Natural killer cell treated with Interleukin-12 subunit alpha and Interleukin-12 subunit beta and Interleukin-15 and Interleukin-18, amount 100 ng/mL, for 72 hours (primary cell): Measurements from ENCODE around the gene ARHGEF25. TPM values are rescaled to one million over a fixed set of nuclear protein-coding genes. Genes with fewer than 3 reads are reported as not detected.

Experiments
- ATAC-seq, 2 donors: fragments of 150-1000 bp; cut with Tn5 transposase in 1 of 2; sonication (Bioruptor Pico), chemical (Tn5 transposase) in 1 of 2; 2 replicates each; pipeline ENCODE4 v1.10.0; 2021
- DNase-seq: peaks from one replicate; pipeline ENCODE4 v3.0.0; 2022; ENCODE audit warnings: low spot score
- H3K27ac Mint-ChIP-seq, 2 donors: 1 replicate in 1 of 2; 2 replicates in 1 of 2; pipeline ENCODE4 v1.8.0; 2022; ENCODE audit warnings: mixed read lengths in 2 of 2, mild to moderate bottlenecking in 1 of 2, moderate library complexity in 1 of 2
- H3K27me3 Mint-ChIP-seq, 2 donors: 1 replicate in 1 of 2; 2 replicates in 1 of 2; pipeline ENCODE4 v1.8.0; 2022; ENCODE audit warnings: mixed read lengths in 2 of 2
- H3K36me3 Mint-ChIP-seq: one replicate; pipeline ENCODE4 v1.8.0; 2022; ENCODE audit warnings: mixed read lengths
- H3K4me1 Mint-ChIP-seq, 2 donors: 1 replicate in 1 of 2; 2 replicates in 1 of 2; pipeline ENCODE4 v1.8.0; 2022; ENCODE audit warnings: low read depth in 2 of 2, mixed read lengths in 2 of 2, mild to moderate bottlenecking in 1 of 2
- H3K4me3 Mint-ChIP-seq: one replicate; pipeline ENCODE4 v1.8.0; 2022; ENCODE audit warnings: mixed read lengths
- H3K9me3 Mint-ChIP-seq: 2 replicates; pipeline ENCODE4 v1.8.0; 2022; ENCODE audit warnings: mixed read lengths
- total RNA-seq, 2 donors: library from RNA; stranded (reverse); gene quantifications; one replicate each; pipeline ENCODE4 v1.2.3, GENCODE V29; 2022

ARHGEF25 gene
- total RNA-seq, 2 donors from 2014 or later = 0.52 to 4.0 TPM

DNA sequence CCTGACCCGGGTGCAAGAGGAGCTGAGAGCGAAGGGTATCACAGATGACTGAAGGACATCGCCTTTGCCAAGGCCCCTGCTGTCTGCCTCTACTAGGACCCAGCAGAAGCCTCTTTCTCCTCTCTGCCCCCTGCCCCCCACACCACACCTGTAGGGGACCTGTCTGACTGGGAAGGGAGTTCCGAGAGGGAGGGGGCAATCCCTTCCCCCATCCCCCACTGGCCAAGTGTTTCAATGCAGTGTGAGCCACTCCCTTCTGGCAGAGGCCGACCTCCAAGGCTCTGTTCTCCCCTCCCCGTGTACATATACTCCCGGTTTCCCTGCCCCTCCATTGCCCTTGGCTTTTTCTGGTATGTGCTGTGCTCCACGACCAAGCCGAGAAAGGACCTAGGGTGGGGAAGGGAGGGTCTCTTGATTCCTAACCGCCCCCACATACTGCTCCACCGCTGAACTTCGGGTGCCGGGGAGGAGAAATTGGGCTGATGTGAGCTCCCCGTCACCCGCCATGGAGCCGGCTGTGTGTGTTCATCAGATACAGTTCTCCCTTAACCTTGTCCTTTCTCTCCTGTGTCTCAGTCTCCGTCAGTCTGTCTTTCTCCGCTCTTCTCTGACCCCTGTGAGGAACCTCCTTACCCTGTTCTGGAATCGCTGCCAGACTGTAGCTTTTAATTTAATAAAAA, 2.0 kb upstream of the ARHGEF25 start:
- no peak overlapping the region for H3K27ac Mint-ChIP-seq
- H3K4me1 Mint-ChIP-seq = peaks cover 8 to 16% of the 10 kb centered on the region in 2 donors
- H3K27me3 Mint-ChIP-seq = no peaks in the 10 kb centered on the region
- DNase-seq (no peak), ATAC-seq (no peak)
- H3K36me3 Mint-ChIP-seq = no peaks in the 10 kb centered on the region
- H3K4me3 Mint-ChIP-seq = no peak overlapping the region
- no peaks in the 10 kb centered on the region for H3K9me3 Mint-ChIP-seq

GRCh38 chr12:57609781-57610553, 1.3 kb upstream of the ARHGEF25 start:
- no peak for DNase-seq
- peak overlapping the region in 1 of 2 donors; percentile 54 for H3K27ac Mint-ChIP-seq
- no peaks in the 10 kb centered on the region for H3K9me3 Mint-ChIP-seq
- H3K4me3 Mint-ChIP-seq = peak overlapping the region; percentile 54
- H3K27me3 Mint-ChIP-seq = no peaks in the 10 kb centered on the region
- H3K36me3 Mint-ChIP-seq = no peaks in the 10 kb centered on the region
- peaks cover 8 to 12% of the 10 kb centered on the region in 2 donors for H3K4me1 Mint-ChIP-seq
- no peak for ATAC-seq

DNA sequence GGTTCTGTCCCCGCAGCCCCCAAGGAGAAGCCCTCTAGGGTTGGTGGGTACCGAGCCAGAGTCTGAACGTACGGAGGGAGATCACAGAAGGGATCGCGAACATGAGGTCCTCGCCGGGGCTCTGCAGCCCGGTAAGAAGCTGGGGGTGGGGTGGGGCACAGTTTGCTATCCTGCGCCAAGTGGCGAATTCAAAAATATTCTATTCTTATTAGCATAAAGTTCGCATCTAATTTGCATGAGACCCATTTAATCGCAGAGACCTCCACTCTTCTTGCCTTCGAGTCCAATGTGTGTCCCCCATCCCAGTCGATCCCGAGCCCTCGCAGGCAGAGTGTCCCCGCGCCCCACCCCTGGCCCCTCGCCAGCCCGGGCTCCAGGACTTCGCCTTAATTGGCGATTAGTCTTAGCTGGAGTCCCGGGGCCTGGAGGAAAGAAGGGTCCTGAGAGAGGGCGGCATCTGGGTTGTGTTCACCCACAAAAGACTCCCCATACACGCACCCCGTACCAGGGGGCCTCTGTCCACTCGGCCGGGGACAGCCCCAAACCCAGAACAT, 604 bp upstream of the ARHGEF25 start:
- peak overlapping the region; percentile 54 for H3K4me3 Mint-ChIP-seq
- H3K27ac Mint-ChIP-seq = peak overlapping the region in 1 of 2 donors; percentile 54
- H3K36me3 Mint-ChIP-seq = no peaks in the 10 kb centered on the region

GRCh38 chr12:57611827-57612710, 834 bp downstream of the ARHGEF25 start:
- H3K4me3 Mint-ChIP-seq = peak overlapping the region; percentile 36
- H3K4me1 Mint-ChIP-seq = peaks cover 0 to 3% of the 10 kb centered on the region in 2 donors
- no peak for ATAC-seq
- no peaks in the 10 kb centered on the region for H3K36me3 Mint-ChIP-seq
- H3K27ac Mint-ChIP-seq = no peak overlapping the region
- H3K9me3 Mint-ChIP-seq = no peaks in the 10 kb centered on the region
- DNase-seq = no peak
- no peaks in the 10 kb centered on the region for H3K27me3 Mint-ChIP-seq

More for the DNA sequence above, 604 bp upstream of the ARHGEF25 start:
- Mint-ChIP-seq H3K9me3 (no peaks in the 10 kb centered on the region), H3K4me1 (peaks cover 3 to 5% of the 10 kb centered on the region in 2 donors), H3K27me3 (no peaks in the 10 kb centered on the region)
- DNase-seq (no peak), ATAC-seq (no peak)

DNA sequence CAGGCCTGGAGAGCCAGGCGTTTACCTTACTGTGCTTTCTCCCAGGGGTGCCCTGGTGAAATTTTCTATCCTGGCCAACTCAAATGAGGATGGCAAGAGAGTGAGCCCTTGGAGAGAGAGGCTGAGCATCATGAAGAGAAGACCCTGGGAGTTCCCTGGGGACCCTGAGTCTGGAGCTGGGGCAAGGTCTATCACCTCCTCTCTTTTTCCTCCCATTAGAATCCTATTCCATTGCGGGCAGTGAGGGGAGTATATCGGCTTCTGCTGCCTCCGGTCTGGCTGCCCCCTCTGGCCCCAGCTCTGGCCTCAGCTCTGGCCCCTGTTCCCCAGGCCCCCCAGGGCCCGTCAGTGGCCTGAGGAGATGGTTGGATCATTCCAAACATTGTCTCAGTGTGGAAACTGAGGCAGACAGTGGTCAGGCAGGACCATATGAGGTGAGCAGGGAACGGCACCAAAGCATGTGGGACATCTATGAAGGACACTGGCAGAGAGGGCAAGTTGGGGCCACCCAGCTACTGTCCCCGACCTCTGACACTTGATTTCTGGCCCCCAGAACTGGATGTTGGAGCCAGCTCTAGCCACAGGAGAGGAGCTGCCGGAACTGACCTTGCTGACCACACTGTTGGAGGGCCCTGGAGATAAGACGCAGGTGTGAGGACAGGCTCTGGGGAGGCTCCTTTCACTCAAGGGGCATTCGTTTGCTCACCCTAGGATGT, 1.6 kb downstream of the ARHGEF25 start:
- H3K36me3 Mint-ChIP-seq = no peaks in the 10 kb centered on the region
- peaks cover 0 to 3% of the 10 kb centered on the region in 2 donors for H3K4me1 Mint-ChIP-seq
- ATAC-seq (no peak), DNase-seq (no peak)
- no peak overlapping the region for H3K4me3 Mint-ChIP-seq
- H3K9me3 Mint-ChIP-seq = no peaks in the 10 kb centered on the region
- H3K27ac Mint-ChIP-seq = no peak overlapping the region
- H3K27me3 Mint-ChIP-seq = peaks cover 0 to 6% of the 10 kb centered on the region in 2 donors

DNA sequence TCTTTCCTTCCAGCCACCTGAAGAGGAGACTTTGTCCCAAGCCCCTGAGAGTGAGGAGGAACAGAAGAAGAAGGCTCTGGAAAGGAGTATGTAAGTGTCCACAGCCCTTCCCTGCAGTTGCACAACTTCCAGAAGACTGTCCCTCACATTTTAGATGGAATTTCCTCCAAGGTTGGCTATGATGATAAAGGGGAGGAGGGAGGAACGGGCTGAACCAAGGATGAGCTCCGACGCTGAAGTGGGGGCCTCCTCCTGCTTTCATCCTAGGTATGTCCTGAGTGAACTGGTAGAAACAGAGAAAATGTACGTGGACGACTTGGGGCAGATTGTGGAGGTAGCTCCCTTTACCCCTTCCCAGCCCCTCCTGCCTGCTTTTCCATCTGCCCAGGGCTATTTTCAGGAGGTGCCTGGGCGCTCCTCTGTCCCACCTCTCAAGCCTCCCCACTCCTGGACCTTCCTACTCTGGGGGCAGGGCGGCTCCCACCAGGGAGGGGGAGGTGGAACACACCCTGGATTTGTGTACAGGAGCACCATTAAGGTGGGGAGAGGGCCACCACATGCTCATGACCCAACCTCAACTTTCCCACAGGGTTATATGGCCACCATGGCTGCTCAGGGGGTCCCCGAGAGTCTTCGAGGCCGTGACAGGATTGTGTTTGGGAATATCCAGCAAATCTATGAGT, 2.3 kb downstream of the ARHGEF25 start:
- H3K27ac Mint-ChIP-seq = no peak overlapping the region

DNA sequence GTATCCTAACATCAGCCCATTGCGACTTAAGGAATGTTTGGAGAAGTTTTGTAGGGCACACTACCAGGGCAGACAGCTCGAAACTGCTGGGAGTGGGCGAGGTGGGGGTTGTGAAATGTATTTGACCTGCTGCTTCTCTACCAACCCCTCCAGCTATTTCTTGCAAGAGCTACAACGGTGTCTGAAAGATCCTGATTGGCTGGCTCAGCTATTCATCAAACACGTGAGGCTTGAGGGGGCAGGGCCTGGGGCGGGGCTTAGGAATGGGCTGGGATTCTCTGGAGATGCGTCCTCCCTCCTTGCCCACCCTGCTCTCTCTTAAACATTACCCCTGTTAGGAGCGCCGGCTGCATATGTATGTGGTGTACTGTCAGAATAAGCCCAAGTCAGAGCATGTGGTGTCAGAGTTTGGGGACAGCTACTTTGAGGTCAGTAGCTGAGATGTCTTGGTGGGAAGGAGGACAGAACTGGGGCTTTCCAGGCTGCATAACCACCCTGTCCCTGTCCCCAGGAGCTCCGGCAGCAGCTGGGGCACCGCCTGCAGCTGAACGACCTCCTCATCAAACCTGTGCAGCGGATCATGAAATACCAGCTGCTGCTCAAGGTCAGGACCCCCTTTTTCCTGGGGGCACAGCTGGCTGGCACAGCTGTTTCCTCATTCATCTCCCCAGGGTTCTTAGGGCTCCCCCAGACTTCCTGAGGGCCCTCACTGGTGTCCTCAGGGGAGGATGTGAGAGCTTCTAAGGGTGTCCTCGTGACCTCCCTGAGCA, 3.1 kb downstream of the ARHGEF25 start:
- Mint-ChIP-seq H3K27ac (no peak overlapping the region), H3K36me3 (no peaks in the 10 kb centered on the region), H3K9me3 (no peaks in the 10 kb centered on the region), H3K4me1 (peaks cover 0 to 3% of the 10 kb centered on the region in 2 donors), H3K27me3 (peaks cover 9 to 16% of the 10 kb centered on the region in 2 donors), H3K4me3 (no peak overlapping the region)
- no peak for DNase-seq
- no peak for ATAC-seq

More for the DNA sequence above, 2.3 kb downstream of the ARHGEF25 start:
- no peak for ATAC-seq
- no peaks in the 10 kb centered on the region for H3K9me3 Mint-ChIP-seq
- peaks cover 0 to 3% of the 10 kb centered on the region in 2 donors for H3K4me1 Mint-ChIP-seq
- no peak for DNase-seq
- H3K27me3 Mint-ChIP-seq = peaks cover 3 to 8% of the 10 kb centered on the region in 2 donors
- no peak overlapping the region for H3K4me3 Mint-ChIP-seq
- no peaks in the 10 kb centered on the region for H3K36me3 Mint-ChIP-seq

DNA sequence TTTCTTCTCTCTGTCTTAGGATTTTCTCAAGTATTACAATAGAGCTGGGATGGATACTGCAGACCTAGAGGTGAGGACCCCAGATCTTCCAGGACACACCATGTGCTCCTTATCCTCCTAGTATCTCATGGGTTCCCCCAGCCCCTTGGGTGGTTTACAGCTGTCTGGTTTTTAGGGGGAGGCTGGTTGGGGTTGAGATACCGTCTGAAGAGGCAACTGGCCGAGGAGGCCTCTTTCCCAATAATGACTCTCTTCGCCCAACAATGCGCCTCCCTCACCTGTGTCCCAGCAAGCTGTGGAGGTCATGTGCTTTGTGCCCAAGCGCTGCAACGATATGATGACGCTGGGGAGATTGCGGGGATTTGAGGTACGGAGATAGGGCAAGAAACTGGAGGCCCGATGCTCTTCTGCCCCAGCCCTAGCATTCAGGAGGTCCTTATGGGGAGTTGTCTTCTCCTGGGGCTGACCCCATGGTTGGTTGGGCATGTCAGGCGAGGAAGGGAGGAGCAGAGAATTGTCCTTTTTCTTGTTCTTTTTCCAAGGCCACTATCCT, 3.8 kb downstream of the ARHGEF25 start:
- Mint-ChIP-seq H3K4me1 (peaks cover 0 to 3% of the 10 kb centered on the region in 2 donors), H3K9me3 (no peaks in the 10 kb centered on the region), H3K36me3 (no peaks in the 10 kb centered on the region), H3K27me3 (peaks cover 9 to 17% of the 10 kb centered on the region in 2 donors), H3K27ac (no peak overlapping the region), H3K4me3 (no peak overlapping the region)
- ATAC-seq = no peak
- no peak for DNase-seq

- no peak for DNase-seq
- no peaks in the 10 kb centered on the region for H3K36me3 Mint-ChIP-seq
Measured at GRCh38 chr12:57615637-57616036, 4.4 kb downstream of the ARHGEF25 start.

DNA sequence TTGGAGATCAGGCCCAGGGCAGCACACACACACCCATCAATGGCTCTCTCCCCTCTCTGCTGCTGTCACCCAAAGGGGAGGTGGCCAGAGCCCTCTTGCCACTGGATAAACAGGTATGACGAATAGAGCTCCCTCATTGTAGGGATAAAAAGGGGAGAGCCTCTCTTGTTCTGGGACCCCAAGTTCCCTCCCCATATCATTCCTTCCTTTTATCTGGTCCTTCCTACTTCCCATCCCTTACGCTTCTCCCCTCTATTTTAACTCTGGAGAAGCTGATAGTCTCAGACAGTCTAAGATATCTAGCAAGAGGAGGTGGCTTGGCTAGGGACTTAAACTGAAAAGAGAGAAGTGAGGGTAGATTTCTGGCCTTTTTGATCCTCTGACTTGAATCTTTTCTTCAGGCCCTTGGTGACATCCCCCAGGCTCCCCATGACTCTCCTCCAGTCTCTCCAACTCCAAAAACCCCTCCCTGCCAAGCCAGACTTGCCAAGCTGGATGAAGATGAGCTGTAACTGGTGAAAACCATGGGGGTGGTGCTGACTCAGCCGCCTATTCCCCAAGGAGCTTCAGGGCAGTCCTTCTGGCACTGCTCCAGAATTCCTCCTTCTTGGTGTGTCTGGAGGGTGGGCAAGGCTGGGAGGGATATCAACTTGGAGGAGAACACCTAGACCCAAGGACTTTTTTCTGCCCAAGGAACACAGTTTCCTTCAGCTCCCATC, 5.3 kb downstream of the ARHGEF25 start:
- peaks cover 21 to 32% of the 10 kb centered on the region in 2 donors for H3K27me3 Mint-ChIP-seq

More at GRCh38 chr12:57615637-57616036, 4.4 kb downstream of the ARHGEF25 start:
- Mint-ChIP-seq H3K9me3 (no peaks in the 10 kb centered on the region), H3K27ac (no peak overlapping the region), H3K27me3 (peaks cover 14 to 23% of the 10 kb centered on the region in 2 donors), H3K4me1 (peaks cover 4 to 5% of the 10 kb centered on the region in 2 donors), H3K4me3 (no peak overlapping the region)
- no peak for ATAC-seq

DNA sequence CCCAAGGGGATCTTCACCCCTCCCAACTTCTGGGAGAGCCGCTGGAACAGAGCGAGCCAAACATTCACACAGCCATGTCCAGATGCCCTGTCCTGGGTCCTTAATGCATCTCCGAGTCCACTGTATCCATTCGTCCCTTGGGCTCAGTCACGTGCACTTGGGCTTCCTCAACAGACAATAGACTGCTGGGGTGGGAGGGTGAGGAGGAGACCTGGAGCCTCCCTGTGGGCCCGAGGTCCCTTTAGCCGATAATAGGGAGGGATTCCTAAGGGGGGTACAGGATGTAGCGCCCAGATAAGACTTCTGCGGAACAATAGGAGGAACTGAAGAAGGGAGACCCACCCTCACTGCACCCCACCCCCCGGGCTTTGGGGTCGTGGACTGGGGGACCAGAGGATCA, 6.7 kb downstream of the ARHGEF25 start:
- no peak overlapping the region for H3K27ac Mint-ChIP-seq
- no peaks in the 10 kb centered on the region for H3K36me3 Mint-ChIP-seq
- DNase-seq (no peak), ATAC-seq (no peak)
- peaks cover 30 to 45% of the 10 kb centered on the region in 2 donors for H3K27me3 Mint-ChIP-seq
- no peaks in the 10 kb centered on the region for H3K9me3 Mint-ChIP-seq
- no peak overlapping the region for H3K4me3 Mint-ChIP-seq
- peaks cover 18 to 20% of the 10 kb centered on the region in 2 donors for H3K4me1 Mint-ChIP-seq

More for the DNA sequence above, 5.3 kb downstream of the ARHGEF25 start:
- ATAC-seq (no peak), DNase-seq (no peak)
- Mint-ChIP-seq H3K9me3 (no peaks in the 10 kb centered on the region), H3K4me3 (no peak overlapping the region), H3K27ac (no peak overlapping the region), H3K36me3 (no peaks in the 10 kb centered on the region), H3K4me1 (peaks cover 12 to 13% of the 10 kb centered on the region in 2 donors)
